DOHH2 (cell line): ENCODE data around the gene SIK2.

Source experiments
- H3F3A ChIP-seq: fragments of 200-600 bp; sonication (generic), shearing (Covaris generic); 2 replicates; pipeline ENCODE4 v1.6.0; 2016; ENCODE audit warnings: antibody characterized with exemption, mild to moderate bottlenecking; ENCODE audit not compliant: control insufficient read depth, insufficient read depth
- H3K27ac ChIP-seq: fragments of 200-600 bp; sonication (generic); 2 replicates; pipeline ENCODE4 v1.5.1; 2014; ENCODE audit warnings: low read depth, mild to moderate bottlenecking, low read length, moderate library complexity
- H3K27me3 ChIP-seq: fragments of 200-600 bp; sonication (generic); 2 replicates; pipeline ENCODE4 v1.6.1; 2014; ENCODE audit warnings: mild to moderate bottlenecking, low read length, mixed read lengths; ENCODE audit not compliant: control insufficient read depth
- H3K36me3 ChIP-seq: fragments of 200-600 bp; sonication (generic); 2 replicates; pipeline ENCODE4 v1.6.1; 2014; ENCODE audit warnings: mild to moderate bottlenecking, low read length, moderate library complexity, mixed read lengths; ENCODE audit not compliant: control insufficient read depth
- H3K4me1 ChIP-seq: fragments of 200-600 bp; sonication (generic); 2 replicates; pipeline ENCODE4 v1.6.1; 2014; ENCODE audit warnings: mild to moderate bottlenecking, low read length, mixed read lengths; ENCODE audit not compliant: control insufficient read depth
- H3K4me2 ChIP-seq: fragments of 200-600 bp; sonication (generic); 2 replicates; pipeline ENCODE4 v1.6.0; 2014; ENCODE audit warnings: mild to moderate bottlenecking, low read length, moderate library complexity
- H3K4me3 ChIP-seq: fragments of 200-600 bp; sonication (generic); 2 replicates; pipeline ENCODE4 v1.5.1; 2014; ENCODE audit warnings: mild to moderate bottlenecking, low read length, mixed read lengths
- H3K79me2 ChIP-seq: fragments of 200-600 bp; sonication (generic); 2 replicates; pipeline ENCODE4 v1.6.1; 2014; ENCODE audit warnings: mild to moderate bottlenecking, low read length, mixed read lengths; ENCODE audit not compliant: control insufficient read depth
- H3K9me2 ChIP-seq: fragments of 200-600 bp; sonication (generic); replicated peaks from 2 replicates; pipeline ENCODE4 v1.6.1; 2014; ENCODE audit warnings: mild to moderate bottlenecking, low read length, mixed read lengths; ENCODE audit not compliant: control insufficient read depth
- H3K9me3 ChIP-seq: fragments of 200-600 bp; sonication (generic); 2 replicates; pipeline ENCODE4 v1.6.1; 2014; ENCODE audit warnings: antibody characterized with exemption, low read length, mixed read lengths; ENCODE audit not compliant: control insufficient read depth, insufficient read depth
- H4K20me1 ChIP-seq: fragments of 200-600 bp; sonication (generic); 2 replicates; pipeline ENCODE4 v1.6.0; 2014; ENCODE audit warnings: low read depth, mild to moderate bottlenecking, antibody characterized with exemption, low read length, moderate library complexity; ENCODE audit not compliant: control insufficient read depth, insufficient read depth
- EZH2phosphoT487 ChIP-seq: fragments of 200-600 bp; sonication (generic); IDR thresholded peaks from 2 replicates; pipeline ENCODE4 v1.6.1; 2017; ENCODE audit warnings: borderline replicate concordance, mild to moderate bottlenecking, antibody characterized with exemption, low read length, moderate library complexity, mixed read lengths
- TF ChIP-seq, protein P1 (sequence below): fragments of 200-600 bp; sonication (generic); IDR thresholded peaks from one replicate; pipeline ENCODE4 v1.5.1; 2014; ENCODE audit warnings: antibody characterized with exemption, mild to moderate bottlenecking, low read depth, low read length; ENCODE audit not compliant: poor library complexity, severe bottlenecking

Gene SIK2

DNA sequence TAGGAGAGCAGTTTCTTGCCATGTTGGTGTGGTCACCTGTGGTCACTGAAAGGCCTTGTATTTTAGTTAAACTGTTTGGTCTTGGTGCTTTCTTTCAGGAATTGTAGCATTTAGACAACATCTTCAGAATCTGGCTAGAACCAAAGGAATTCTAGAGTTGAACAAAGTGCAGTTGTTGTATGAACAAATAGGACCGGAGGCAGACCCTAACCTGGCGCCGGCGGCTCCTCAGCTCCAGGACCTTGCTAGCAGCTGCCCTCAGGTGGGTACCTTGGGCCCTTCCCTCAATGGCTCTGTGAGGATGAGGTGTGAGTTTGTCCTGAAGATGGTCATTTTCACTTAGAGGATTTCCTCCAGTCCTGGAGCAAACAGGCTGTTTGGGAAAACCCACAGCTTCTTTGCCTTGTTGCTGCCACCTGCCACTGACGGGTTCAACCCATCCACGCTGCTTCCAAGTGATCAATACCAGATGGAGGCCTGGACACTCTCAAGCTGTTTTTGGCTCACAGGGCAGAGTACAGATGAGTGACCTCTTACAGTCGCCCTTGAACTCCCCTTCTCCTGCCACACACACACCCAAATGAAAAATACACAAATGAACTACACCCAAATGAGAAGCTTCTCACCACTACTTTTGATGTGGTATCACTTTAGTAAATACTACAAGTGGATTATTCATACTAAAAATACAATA is 118.7 kb downstream of the SIK2 start:
- no peaks in the 10 kb centered on the region for H3K79me2 ChIP-seq
- H3K4me1 ChIP-seq, result peaks cover 23% of the 10 kb centered on the region
- no peaks in the 10 kb centered on the region for H3K27me3 ChIP-seq
- no peaks in the 10 kb centered on the region for H3K9me3 ChIP-seq
- H3K4me2 ChIP-seq, result no peak overlapping the region
- peaks cover 76% of the 10 kb centered on the region for H3K36me3 ChIP-seq
- no peaks in the 10 kb centered on the region; the same call in 1 of the 2 replicates for H3F3A ChIP-seq
- TF ChIP-seq, protein P1, sequence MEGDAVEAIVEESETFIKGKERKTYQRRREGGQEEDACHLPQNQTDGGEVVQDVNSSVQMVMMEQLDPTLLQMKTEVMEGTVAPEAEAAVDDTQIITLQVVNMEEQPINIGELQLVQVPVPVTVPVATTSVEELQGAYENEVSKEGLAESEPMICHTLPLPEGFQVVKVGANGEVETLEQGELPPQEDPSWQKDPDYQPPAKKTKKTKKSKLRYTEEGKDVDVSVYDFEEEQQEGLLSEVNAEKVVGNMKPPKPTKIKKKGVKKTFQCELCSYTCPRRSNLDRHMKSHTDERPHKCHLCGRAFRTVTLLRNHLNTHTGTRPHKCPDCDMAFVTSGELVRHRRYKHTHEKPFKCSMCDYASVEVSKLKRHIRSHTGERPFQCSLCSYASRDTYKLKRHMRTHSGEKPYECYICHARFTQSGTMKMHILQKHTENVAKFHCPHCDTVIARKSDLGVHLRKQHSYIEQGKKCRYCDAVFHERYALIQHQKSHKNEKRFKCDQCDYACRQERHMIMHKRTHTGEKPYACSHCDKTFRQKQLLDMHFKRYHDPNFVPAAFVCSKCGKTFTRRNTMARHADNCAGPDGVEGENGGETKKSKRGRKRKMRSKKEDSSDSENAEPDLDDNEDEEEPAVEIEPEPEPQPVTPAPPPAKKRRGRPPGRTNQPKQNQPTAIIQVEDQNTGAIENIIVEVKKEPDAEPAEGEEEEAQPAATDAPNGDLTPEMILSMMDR, result no peak
- no peak for TF ChIP-seq EZH2phosphoT487
- H3K9me2 ChIP-seq, result no peaks in the 10 kb centered on the region
- H3K4me3 ChIP-seq, result no peak overlapping the region
- H3K27ac ChIP-seq, result no peak overlapping the region
- no peaks in the 10 kb centered on the region for H4K20me1 ChIP-seq

DNA sequence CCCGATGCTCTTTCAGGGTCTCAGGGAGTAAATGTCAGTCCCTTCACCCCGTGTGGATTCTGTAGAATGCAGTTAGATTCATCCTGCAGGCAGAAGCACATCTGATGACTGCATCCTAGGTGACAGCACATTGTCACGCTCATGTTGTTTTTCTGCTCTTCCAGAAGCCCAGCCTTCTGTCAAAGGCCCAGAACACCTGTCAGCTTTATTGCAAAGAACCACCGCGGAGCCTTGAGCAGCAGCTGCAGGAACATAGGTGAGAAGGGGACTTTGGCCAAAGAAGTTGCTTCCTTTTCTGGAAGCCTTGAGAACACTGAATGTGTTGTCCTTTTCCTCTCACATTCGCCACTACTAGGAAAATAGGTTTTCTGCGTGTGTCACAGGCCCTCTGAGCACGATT is 120.3 kb downstream of the SIK2 start:
- Histone ChIP-seq H3K9me3 (no peaks in the 10 kb centered on the region), H3K27ac (no peak overlapping the region), H3K27me3 (no peaks in the 10 kb centered on the region), H3K36me3 (peaks cover 83% of the 10 kb centered on the region), H3K4me3 (no peak overlapping the region), H4K20me1 (no peaks in the 10 kb centered on the region; the same call in 1 of the 2 replicates), H3F3A (no peaks in the 10 kb centered on the region; the same call in 1 of the 2 replicates), H3K79me2 (no peaks in the 10 kb centered on the region), H3K4me2 (no peak overlapping the region), H3K9me2 (no peaks in the 10 kb centered on the region), H3K4me1 (peaks cover 7% of the 10 kb centered on the region)
- no peak for TF ChIP-seq EZH2phosphoT487
- TF ChIP-seq, protein P1, result no peak

- no peak for TF ChIP-seq EZH2phosphoT487
- TF ChIP-seq, protein P1, result no peak
- no peak overlapping the region for H3K4me2 ChIP-seq
- H3K36me3 ChIP-seq, result peaks cover 78% of the 10 kb centered on the region
- H3F3A ChIP-seq, result no peaks in the 10 kb centered on the region; the same call in 1 of the 2 replicates
- H3K9me3 ChIP-seq, result no peaks in the 10 kb centered on the region
- no peaks in the 10 kb centered on the region for H3K79me2 ChIP-seq
- no peaks in the 10 kb centered on the region; the same call in 1 of the 2 replicates for H4K20me1 ChIP-seq
- no peak overlapping the region for H3K4me3 ChIP-seq
- H3K27me3 ChIP-seq, result no peaks in the 10 kb centered on the region
- no peaks in the 10 kb centered on the region for H3K9me2 ChIP-seq
- no peaks in the 10 kb centered on the region for H3K4me1 ChIP-seq
- no peak overlapping the region for H3K27ac ChIP-seq
Observed at GRCh38 chr11:111723595-111723994, 121.3 kb downstream of the SIK2 start.
